Coronary artery (tissue), 2 donors: Measurements from ENCODE around the gene KHK.
A peak's percentile ranks its signal among the peaks of the same experiment; 100 is the strongest.

ENCODE experiments used
- DNase-seq: peaks from one replicate; pipeline ENCODE4 v3.0.0-alpha.2; 2017; ENCODE audit warnings: low spot score
- H3K27ac ChIP-seq, 2 donors: fragments of 200-600 bp; sonication (generic); one replicate each; pipeline ENCODE4 v1.5.1; 2016 to 2019
- H3K4me3 ChIP-seq: fragments of 200-600 bp; sonication (generic); 2 replicates; pipeline ENCODE4 v1.5.1; 2016; ENCODE audit warnings: mild to moderate bottlenecking, moderate library complexity
- CTCF ChIP-seq: fragments of 200-600 bp; sonication (generic); IDR thresholded peaks from one replicate; pipeline ENCODE4 v1.5.1; 2019; ENCODE audit warnings: antibody characterized with exemption

KHK gene

GRCh38 chr2:27086090-27086723, 365 bp upstream of the KHK start:
- Histone ChIP-seq H3K4me3 (peak overlapping the region; percentile 79), H3K27ac (peak overlapping the region; percentile 58 to 93)
- TF ChIP-seq CTCF, result peak; percentile 87
- DNase-seq, result peak; percentile 96

- DNase-seq, result no peak
- no peak overlapping the region for H3K27ac ChIP-seq
Measured at GRCh38 chr2:27087823-27088410, 1.3 kb downstream of the KHK start.

GRCh38 chr2:27088634-27089033, 2.1 kb downstream of the KHK start:
- DNase-seq, result no peak
- Histone ChIP-seq H3K27ac (no peak overlapping the region), H3K4me3 (no peak overlapping the region)
- no peak for TF ChIP-seq CTCF

More at GRCh38 chr2:27087823-27088410, 1.3 kb downstream of the KHK start:
- no peak overlapping the region for H3K4me3 ChIP-seq
- TF ChIP-seq CTCF, result no peak

- no peak overlapping the region for H3K4me3 ChIP-seq
- no peak for TF ChIP-seq CTCF
- no peak for DNase-seq
- H3K27ac ChIP-seq, result no peak overlapping the region
Measured at GRCh38 chr2:27089111-27089954, 2.8 kb downstream of the KHK start.

- DNase-seq, result no peak
- Histone ChIP-seq H3K4me3 (no peak overlapping the region), H3K27ac (no peak overlapping the region)
- TF ChIP-seq CTCF, result no peak
Measured at GRCh38 chr2:27091746-27092695, 5.4 kb downstream of the KHK start.

GRCh38 chr2:27092696-27093429, 6.3 kb downstream of the KHK start:
- Histone ChIP-seq H3K4me3 (no peak overlapping the region), H3K27ac (no peak overlapping the region)
- DNase-seq, result no peak
- TF ChIP-seq CTCF, result no peak
